ENCODE data around the gene GALNT12.

Gene GALNT12

GRCh38 chr9:98869078-98869745, 61.7 kb downstream of the GALNT12 start:
- no peak for DNase-seq (ENCODE audit: extremely low read depth, low read depth)
- TF ChIP-seq CTCF (IDR thresholded peaks at IDR 0.05; ENCODE audit: low read depth, low read length) = no peak

GRCh38 chr9:98869866-98870265, 62.4 kb downstream of the GALNT12 start:
- DNase-seq (ENCODE audit: extremely low read depth, low read depth) = no peak
- no peak for TF ChIP-seq CTCF (IDR thresholded peaks at IDR 0.05; ENCODE audit: low read depth, low read length)

GRCh38 chr9:98870782-98871557, 63.5 kb downstream of the GALNT12 start:
- DNase-seq (ENCODE audit: extremely low read depth, low read depth) = no peak
- no peak for TF ChIP-seq CTCF (IDR thresholded peaks at IDR 0.05; ENCODE audit: low read depth, low read length)

- no peak for DNase-seq (ENCODE audit: extremely low read depth, low read depth)
- TF ChIP-seq CTCF (IDR thresholded peaks at IDR 0.05; ENCODE audit: low read depth, low read length) = no peak
Measured at GRCh38 chr9:98871558-98872065, 64.1 kb downstream of the GALNT12 start.

- no peak for DNase-seq (ENCODE audit: extremely low read depth, low read depth)
- no peak for TF ChIP-seq CTCF (IDR thresholded peaks at IDR 0.05; ENCODE audit: low read depth, low read length)
Measured at GRCh38 chr9:98873526-98873925, 66.1 kb downstream of the GALNT12 start.

- no peak for DNase-seq (ENCODE audit: extremely low read depth, low read depth)
- TF ChIP-seq CTCF (IDR thresholded peaks at IDR 0.05; ENCODE audit: low read depth, low read length) = no peak
Measured at GRCh38 chr9:98873951-98874371, 66.5 kb downstream of the GALNT12 start.

GRCh38 chr9:98874721-98875255, 67.3 kb downstream of the GALNT12 start:
- no peak for DNase-seq (ENCODE audit: extremely low read depth, low read depth)
- no peak for TF ChIP-seq CTCF (IDR thresholded peaks at IDR 0.05; ENCODE audit: low read depth, low read length)
